Neural cell (in vitro differentiated cells): Measurements from ENCODE around the gene GPC2. TPM values are rescaled to one million over a fixed set of nuclear protein-coding genes. Genes with fewer than 3 reads are reported as not detected.
"Not testable (repeated sequence)": the region's sequence is repeated elsewhere in the genome, so short reads cannot be mapped to it uniquely, and the experiment has no call there.

Experiments
- H2AFZ ChIP-seq: fragments of 200-600, 300-800 bp; sonication (generic), shearing (Covaris generic); 2 replicates; pipeline ENCODE4 v1.6.0; 2014; ENCODE audit warnings: low read depth, mild to moderate bottlenecking, antibody characterized with exemption, low read length, moderate library complexity
- H3F3A ChIP-seq: fragments of 200-600 bp; shearing (Covaris generic); 2 replicates; pipeline ENCODE4 v1.6.1; 2016; ENCODE audit warnings: mild to moderate bottlenecking, moderate library complexity, mixed read lengths, antibody characterized with exemption, low read length; ENCODE audit not compliant: insufficient read depth, poor library complexity, severe bottlenecking
- H3K27ac ChIP-seq: fragments of 200-600, 300-800 bp; sonication (generic), shearing (Covaris generic); 2 replicates; pipeline ENCODE4 v1.5.1; 2014; ENCODE audit warnings: mild to moderate bottlenecking, low read length, moderate library complexity
- H3K27me3 ChIP-seq: fragments of 300-800, 200-600 bp; sonication (generic), shearing (Covaris generic); 2 replicates; pipeline ENCODE4 v1.6.0; 2014; ENCODE audit warnings: mild to moderate bottlenecking, low read depth, low read length, moderate library complexity; ENCODE audit not compliant: insufficient read depth
- H3K36me3 ChIP-seq: fragments of 300-800, 200-600 bp; sonication (generic), shearing (Covaris generic); 2 replicates; pipeline ENCODE4 v1.5.1; 2014; ENCODE audit warnings: mild to moderate bottlenecking, antibody characterized with exemption, low read length, moderate library complexity; ENCODE audit not compliant: insufficient read depth
- H3K4me2 ChIP-seq: fragments of 300-800, 200-600 bp; sonication (generic), shearing (Covaris generic); 2 replicates; pipeline ENCODE4 v1.6.0; 2014; ENCODE audit warnings: mild to moderate bottlenecking, low read length
- H3K4me3 ChIP-seq: fragments of 300-800, 200-600 bp; sonication (generic), shearing (Covaris generic); 2 replicates; pipeline ENCODE4 v1.5.1; 2014; ENCODE audit warnings: mild to moderate bottlenecking, low read length, moderate library complexity
- H3K79me2 ChIP-seq: fragments of 200-600 bp; shearing (Covaris generic); replicated peaks from 2 replicates; pipeline ENCODE4 v1.6.0; 2014; ENCODE audit warnings: mild to moderate bottlenecking, low read length, moderate library complexity; ENCODE audit not compliant: insufficient read depth
- H3K9ac ChIP-seq: fragments of 300-800, 200-600 bp; sonication (generic), shearing (Covaris generic); 2 replicates; pipeline ENCODE4 v1.6.1; 2016; ENCODE audit warnings: mild to moderate bottlenecking, low read length, mixed read lengths
- H3K9me2 ChIP-seq: fragments of 200-600 bp; shearing (Covaris generic); 2 replicates; pipeline ENCODE4 v1.6.1; 2016; ENCODE audit warnings: mild to moderate bottlenecking, low read length, mixed read lengths; ENCODE audit not compliant: insufficient read depth
- H3K9me3 ChIP-seq: fragments of 200-600, 300-800 bp; sonication (generic), shearing (Covaris generic); 2 replicates; pipeline ENCODE4 v1.6.1; 2016; ENCODE audit warnings: mild to moderate bottlenecking, mixed run types, low read length, moderate library complexity, mixed read lengths
- H4K20me1 ChIP-seq: fragments of 200-600 bp; shearing (Covaris generic); 2 replicates; pipeline ENCODE4 v1.6.1; 2016; ENCODE audit warnings: mild to moderate bottlenecking, mixed run types; ENCODE audit not compliant: insufficient read depth
- EP300 ChIP-seq: fragments of 450-650 bp; conservative IDR thresholded peaks from 2 replicates; pipeline ENCODE4 v1.6.1; 2014; ENCODE audit warnings: antibody characterized with exemption, mild to moderate bottlenecking, moderate library complexity; ENCODE audit not compliant: poor library complexity, severe bottlenecking
- EZH2 ChIP-seq: fragments of 200-600, 300-800 bp; shearing (Covaris generic), sonication (generic); IDR thresholded peaks from 2 replicates; pipeline ENCODE4 v1.6.1; 2014; ENCODE audit warnings: antibody characterized with exemption, low read length, borderline replicate concordance, mild to moderate bottlenecking; ENCODE audit not compliant: insufficient read depth, poor library complexity, severe bottlenecking
- MXI1 ChIP-seq: fragments of 450-650 bp; conservative IDR thresholded peaks from 2 replicates; pipeline ENCODE4 v1.6.1; 2014; ENCODE audit warnings: antibody characterized with exemption, mild to moderate bottlenecking; ENCODE audit not compliant: poor library complexity, severe bottlenecking
- POLR2AphosphoS5 ChIP-seq: IDR thresholded peaks from 2 replicates; pipeline ENCODE4 v1.6.1; 2012
- RAD21 ChIP-seq: fragments of 450-650 bp; conservative IDR thresholded peaks from 2 replicates; pipeline ENCODE4 v1.6.1; 2014; ENCODE audit warnings: antibody characterized with exemption, mild to moderate bottlenecking, moderate library complexity
- SMC3 ChIP-seq: fragments of 450-650 bp; conservative IDR thresholded peaks from 2 replicates; pipeline ENCODE4 v1.6.1; 2014; ENCODE audit warnings: antibody characterized with exemption, mild to moderate bottlenecking, moderate library complexity; ENCODE audit not compliant: poor library complexity
- TAF1 ChIP-seq: IDR thresholded peaks from 2 replicates; pipeline ENCODE4 v1.6.1; 2012; ENCODE audit warnings: low read depth
- polyA minus RNA-seq: library from RNA; depleted of rRNA, polyadenylated mRNA; stranded (reverse); fragments of >200 nt; gene quantifications from 2 replicates; pipeline ENCODE4 v1.2.3, GENCODE V29; 2014
- polyA plus RNA-seq: library from polyadenylated mRNA; depleted of rRNA; stranded (reverse); fragments of >200 nt; gene quantifications from 2 replicates; pipeline ENCODE4 v1.2.3, GENCODE V29; 2014
- TF ChIP-seq, protein P1 (sequence below): IDR thresholded peaks from 2 replicates; pipeline ENCODE4 v1.6.1; 2012; ENCODE audit warnings: borderline replicate concordance
- TF ChIP-seq, protein P2 (sequence below): fragments of 450-650 bp; IDR thresholded peaks from 2 replicates; pipeline ENCODE4 v1.5.1; 2014; ENCODE audit warnings: antibody characterized with exemption, mild to moderate bottlenecking, moderate library complexity; ENCODE audit not compliant: poor library complexity, severe bottlenecking

GPC2 gene, protein sequence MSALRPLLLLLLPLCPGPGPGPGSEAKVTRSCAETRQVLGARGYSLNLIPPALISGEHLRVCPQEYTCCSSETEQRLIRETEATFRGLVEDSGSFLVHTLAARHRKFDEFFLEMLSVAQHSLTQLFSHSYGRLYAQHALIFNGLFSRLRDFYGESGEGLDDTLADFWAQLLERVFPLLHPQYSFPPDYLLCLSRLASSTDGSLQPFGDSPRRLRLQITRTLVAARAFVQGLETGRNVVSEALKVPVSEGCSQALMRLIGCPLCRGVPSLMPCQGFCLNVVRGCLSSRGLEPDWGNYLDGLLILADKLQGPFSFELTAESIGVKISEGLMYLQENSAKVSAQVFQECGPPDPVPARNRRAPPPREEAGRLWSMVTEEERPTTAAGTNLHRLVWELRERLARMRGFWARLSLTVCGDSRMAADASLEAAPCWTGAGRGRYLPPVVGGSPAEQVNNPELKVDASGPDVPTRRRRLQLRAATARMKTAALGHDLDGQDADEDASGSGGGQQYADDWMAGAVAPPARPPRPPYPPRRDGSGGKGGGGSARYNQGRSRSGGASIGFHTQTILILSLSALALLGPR
- 506 and 594 TPM in 2 replicates for polyA plus RNA-seq
- polyA minus RNA-seq = 299 and 343 TPM in 2 replicates

DNA sequence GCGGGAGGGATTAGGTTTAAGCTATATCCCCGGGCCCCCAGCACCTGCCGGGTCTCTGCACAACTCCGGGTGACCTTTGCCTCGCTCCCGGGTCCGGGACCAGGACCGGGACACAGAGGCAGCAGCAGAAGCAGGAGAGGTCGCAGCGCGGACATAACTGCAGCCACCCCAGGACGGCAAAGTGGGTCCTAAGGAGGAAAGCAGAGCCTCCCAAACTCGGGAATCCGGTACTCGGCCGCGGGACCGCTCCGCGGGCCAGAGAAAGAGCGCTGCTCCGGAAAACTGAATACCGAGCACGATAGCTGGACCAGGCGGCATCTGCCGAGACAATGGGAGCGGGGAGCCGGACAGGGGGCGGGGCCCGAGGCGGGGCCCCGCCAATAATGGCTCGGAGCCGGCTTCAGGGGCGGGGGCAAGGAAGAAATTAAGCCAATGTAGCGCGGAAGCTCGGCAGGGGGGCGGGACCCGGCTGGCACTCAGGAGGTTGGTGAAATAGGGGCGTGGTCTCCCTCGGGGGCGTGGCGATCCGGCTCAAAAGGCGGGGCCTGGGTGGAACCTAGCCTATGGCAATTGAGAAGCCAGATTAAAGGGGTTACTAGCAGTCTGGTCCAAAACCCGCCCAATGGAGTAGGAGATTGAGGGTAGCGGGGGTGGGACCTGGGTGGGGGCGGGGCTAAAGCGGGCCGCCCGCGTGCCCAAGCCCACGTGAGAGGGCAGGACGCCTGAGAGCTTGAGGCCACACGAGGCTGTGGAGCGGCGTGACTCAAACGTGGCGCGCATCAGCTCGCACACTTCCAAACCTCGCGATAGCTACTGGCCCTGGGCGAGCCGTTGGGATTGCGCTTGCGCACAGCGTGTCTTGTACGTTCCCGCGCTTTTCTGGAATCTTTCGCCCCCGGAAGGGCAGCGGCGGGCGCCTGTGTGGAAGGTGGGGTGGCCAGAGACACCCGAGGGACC lies at the start of gene GPC2, which contains the start of gene STAG3:
Gene GPC2, minus strand, starts transcription at position 337 of the 957 bp plus-strand sequence. Its CDS starts 182 bp downstream, at position 155.
Gene STAG3, plus strand, starts transcription at position 874 of the 957 bp plus-strand sequence. CDS start 2,639 bp downstream, outside the sequence.
- H3K4me3 ChIP-seq = peak within 1 kb of the TSS; percentile 88
- peak within 1 kb of the TSS; percentile 99 for H3K9ac ChIP-seq
- H3K9me3 ChIP-seq = no peaks in the 10 kb centered on the region
- H3K27ac ChIP-seq = peak within 1 kb of the TSS; percentile 88
- peaks cover 22% of the 10 kb centered on the region for H3K79me2 ChIP-seq
- H2AFZ ChIP-seq = peak within 1 kb of the TSS; percentile 44
- no peak for TF ChIP-seq EP300
- no peak for TF ChIP-seq EZH2
- TF ChIP-seq, protein P1, sequence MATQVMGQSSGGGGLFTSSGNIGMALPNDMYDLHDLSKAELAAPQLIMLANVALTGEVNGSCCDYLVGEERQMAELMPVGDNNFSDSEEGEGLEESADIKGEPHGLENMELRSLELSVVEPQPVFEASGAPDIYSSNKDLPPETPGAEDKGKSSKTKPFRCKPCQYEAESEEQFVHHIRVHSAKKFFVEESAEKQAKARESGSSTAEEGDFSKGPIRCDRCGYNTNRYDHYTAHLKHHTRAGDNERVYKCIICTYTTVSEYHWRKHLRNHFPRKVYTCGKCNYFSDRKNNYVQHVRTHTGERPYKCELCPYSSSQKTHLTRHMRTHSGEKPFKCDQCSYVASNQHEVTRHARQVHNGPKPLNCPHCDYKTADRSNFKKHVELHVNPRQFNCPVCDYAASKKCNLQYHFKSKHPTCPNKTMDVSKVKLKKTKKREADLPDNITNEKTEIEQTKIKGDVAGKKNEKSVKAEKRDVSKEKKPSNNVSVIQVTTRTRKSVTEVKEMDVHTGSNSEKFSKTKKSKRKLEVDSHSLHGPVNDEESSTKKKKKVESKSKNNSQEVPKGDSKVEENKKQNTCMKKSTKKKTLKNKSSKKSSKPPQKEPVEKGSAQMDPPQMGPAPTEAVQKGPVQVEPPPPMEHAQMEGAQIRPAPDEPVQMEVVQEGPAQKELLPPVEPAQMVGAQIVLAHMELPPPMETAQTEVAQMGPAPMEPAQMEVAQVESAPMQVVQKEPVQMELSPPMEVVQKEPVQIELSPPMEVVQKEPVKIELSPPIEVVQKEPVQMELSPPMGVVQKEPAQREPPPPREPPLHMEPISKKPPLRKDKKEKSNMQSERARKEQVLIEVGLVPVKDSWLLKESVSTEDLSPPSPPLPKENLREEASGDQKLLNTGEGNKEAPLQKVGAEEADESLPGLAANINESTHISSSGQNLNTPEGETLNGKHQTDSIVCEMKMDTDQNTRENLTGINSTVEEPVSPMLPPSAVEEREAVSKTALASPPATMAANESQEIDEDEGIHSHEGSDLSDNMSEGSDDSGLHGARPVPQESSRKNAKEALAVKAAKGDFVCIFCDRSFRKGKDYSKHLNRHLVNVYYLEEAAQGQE = peak; percentile 85
- peak; percentile 30 for TF ChIP-seq MXI1
- peak; percentile 96 for TF ChIP-seq POLR2AphosphoS5
- TF ChIP-seq TAF1 = peak; percentile 87
- peak; percentile 21 for TF ChIP-seq RAD21
- no peak for TF ChIP-seq SMC3
- TF ChIP-seq, protein P2, sequence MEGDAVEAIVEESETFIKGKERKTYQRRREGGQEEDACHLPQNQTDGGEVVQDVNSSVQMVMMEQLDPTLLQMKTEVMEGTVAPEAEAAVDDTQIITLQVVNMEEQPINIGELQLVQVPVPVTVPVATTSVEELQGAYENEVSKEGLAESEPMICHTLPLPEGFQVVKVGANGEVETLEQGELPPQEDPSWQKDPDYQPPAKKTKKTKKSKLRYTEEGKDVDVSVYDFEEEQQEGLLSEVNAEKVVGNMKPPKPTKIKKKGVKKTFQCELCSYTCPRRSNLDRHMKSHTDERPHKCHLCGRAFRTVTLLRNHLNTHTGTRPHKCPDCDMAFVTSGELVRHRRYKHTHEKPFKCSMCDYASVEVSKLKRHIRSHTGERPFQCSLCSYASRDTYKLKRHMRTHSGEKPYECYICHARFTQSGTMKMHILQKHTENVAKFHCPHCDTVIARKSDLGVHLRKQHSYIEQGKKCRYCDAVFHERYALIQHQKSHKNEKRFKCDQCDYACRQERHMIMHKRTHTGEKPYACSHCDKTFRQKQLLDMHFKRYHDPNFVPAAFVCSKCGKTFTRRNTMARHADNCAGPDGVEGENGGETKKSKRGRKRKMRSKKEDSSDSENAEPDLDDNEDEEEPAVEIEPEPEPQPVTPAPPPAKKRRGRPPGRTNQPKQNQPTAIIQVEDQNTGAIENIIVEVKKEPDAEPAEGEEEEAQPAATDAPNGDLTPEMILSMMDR = no peak
- no peaks in the 10 kb centered on the region for H4K20me1 ChIP-seq
- no peaks in the 10 kb centered on the region for H3K36me3 ChIP-seq
- H3K4me2 ChIP-seq = peak within 1 kb of the TSS; percentile 100
- no peaks in the 10 kb centered on the region for H3K9me2 ChIP-seq
- no peaks in the 10 kb centered on the region for H3K27me3 ChIP-seq
- H3F3A ChIP-seq = no peaks in the 10 kb centered on the region

DNA sequence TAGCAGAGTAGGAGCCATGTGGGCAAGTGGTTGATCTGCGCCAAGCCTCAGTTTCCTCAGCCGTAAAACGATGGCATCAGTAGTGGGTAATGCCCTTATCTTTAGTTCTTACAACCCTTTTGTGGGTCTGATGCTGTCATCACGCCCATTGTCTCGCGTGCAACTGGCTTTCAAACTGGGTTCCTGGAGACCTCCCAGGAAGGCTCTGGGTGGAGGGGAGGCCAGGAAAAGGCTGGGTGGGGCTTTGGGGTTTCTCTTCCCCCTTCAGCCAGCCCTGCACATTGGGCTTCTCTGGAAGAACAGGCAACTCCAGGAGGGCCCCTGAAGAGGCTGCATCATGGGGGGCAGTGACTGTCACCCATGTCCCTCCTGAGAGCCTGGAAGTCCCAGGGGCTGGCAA lies 47.7 kb upstream of the GPC2 start:
- H3K9me3 ChIP-seq, H2AFZ ChIP-seq, H3K79me2 ChIP-seq, H3K4me3 ChIP-seq, H3K9me2 ChIP-seq, H3K27ac ChIP-seq, H3F3A ChIP-seq, H3K27me3 ChIP-seq, H3K9ac ChIP-seq, H3K4me2 ChIP-seq, H4K20me1 ChIP-seq, H3K36me3 ChIP-seq: not testable (repeated sequence)

DNA sequence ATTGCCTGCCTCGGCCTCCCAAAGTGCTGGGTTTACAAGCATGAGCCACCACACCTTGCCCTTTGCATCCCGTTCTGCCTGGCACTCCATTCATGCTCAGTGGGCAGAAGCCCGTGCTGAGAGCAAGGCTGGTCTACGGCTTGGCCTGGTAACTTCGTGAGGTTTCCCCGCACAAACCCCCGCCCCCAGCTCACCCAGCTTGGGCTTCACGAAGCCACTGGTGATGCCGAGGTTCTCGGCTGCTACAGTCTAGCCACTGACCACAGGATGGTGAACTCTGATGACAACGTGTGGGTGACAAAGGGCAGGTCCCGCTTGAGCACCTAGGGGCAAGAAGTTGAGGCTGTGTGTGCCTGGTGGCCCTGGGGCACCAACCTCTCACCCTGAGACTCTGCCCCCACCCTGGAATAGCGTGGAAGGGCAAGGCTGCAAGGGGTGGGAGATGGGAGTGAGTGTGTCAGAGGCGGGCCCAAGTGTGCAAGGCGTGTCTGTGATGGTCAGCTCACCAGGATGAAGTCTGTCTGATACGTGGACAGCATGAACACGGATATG lies 46.3 kb upstream of the GPC2 start:
- H3K79me2 ChIP-seq, H3K9me3 ChIP-seq, H3F3A ChIP-seq, H3K36me3 ChIP-seq, H2AFZ ChIP-seq, H3K9me2 ChIP-seq, H4K20me1 ChIP-seq, H3K4me3 ChIP-seq, H3K4me2 ChIP-seq, H3K27me3 ChIP-seq, H3K9ac ChIP-seq, H3K27ac ChIP-seq: not testable (repeated sequence)
